Measurements from ENCODE around the gene CNTN5.

CNTN5 gene

GRCh38 chr11:99537681-99538080, 516.9 kb downstream of the CNTN5 start:
- TF ChIP-seq CSRNP3 (CRISPR knock-in tag; IDR thresholded peaks at IDR 0.05): no peak
- no peak for TF ChIP-seq BACH2 (CRISPR knock-in tag; IDR thresholded peaks at IDR 0.05; ENCODE audit: borderline replicate concordance)
- no peak for TF ChIP-seq ISL1 (CRISPR knock-in tag; IDR thresholded peaks at IDR 0.05)
- no peak for TF ChIP-seq SNAI2 (CRISPR knock-in tag; IDR thresholded peaks at IDR 0.05)
- TF ChIP-seq ESRRG (CRISPR knock-in tag; IDR thresholded peaks at IDR 0.05): no peak
- TF ChIP-seq TCF4 (CRISPR knock-in tag; IDR thresholded peaks at IDR 0.05; ENCODE audit: borderline replicate concordance): no peak
- no peak for TF ChIP-seq POU6F1 (CRISPR knock-in tag; IDR thresholded peaks at IDR 0.05; ENCODE audit: borderline replicate concordance, low read depth)
- ATAC-seq: no peak

GRCh38 chr11:99545616-99546015, 524.9 kb downstream of the CNTN5 start:
- ATAC-seq: no peak
- TF ChIP-seq TCF4 (CRISPR knock-in tag; IDR thresholded peaks at IDR 0.05; ENCODE audit: borderline replicate concordance) (no peak), PPARA (CRISPR knock-in tag; IDR thresholded peaks at IDR 0.05; ENCODE audit: borderline replicate concordance) (no peak), POU6F1 (CRISPR knock-in tag; IDR thresholded peaks at IDR 0.05; ENCODE audit: borderline replicate concordance, low read depth) (no peak), ISL1 (CRISPR knock-in tag; IDR thresholded peaks at IDR 0.05) (no peak), CREB5 (CRISPR knock-in tag; IDR thresholded peaks at IDR 0.05; ENCODE audit: low read depth) (no peak)

GRCh38 chr11:99548264-99548663, 527.5 kb downstream of the CNTN5 start:
- TF ChIP-seq CREB5 (CRISPR knock-in tag; IDR thresholded peaks at IDR 0.05; ENCODE audit: low read depth) (no peak), GLIS3 (CRISPR knock-in tag; IDR thresholded peaks at IDR 0.05) (no peak), ZNF70 (CRISPR knock-in tag; IDR thresholded peaks at IDR 0.05) (no peak), TSHZ2 (CRISPR knock-in tag; IDR thresholded peaks at IDR 0.05) (no peak), PATZ1 (CRISPR knock-in tag; IDR thresholded peaks at IDR 0.05; ENCODE audit: borderline replicate concordance) (no peak), OSR1 (CRISPR knock-in tag; IDR thresholded peaks at IDR 0.05) (no peak), CSRNP3 (CRISPR knock-in tag; IDR thresholded peaks at IDR 0.05) (no peak), CSDC2 (CRISPR knock-in tag; IDR thresholded peaks at IDR 0.05) (no peak), ZFP3 (CRISPR knock-in tag; IDR thresholded peaks at IDR 0.05) (no peak), ISL1 (CRISPR knock-in tag; IDR thresholded peaks at IDR 0.05) (no peak), ZNF565 (CRISPR knock-in tag; conservative IDR thresholded peaks at IDR 0.05; ENCODE audit: low read depth) (no peak), BACH2 (CRISPR knock-in tag; IDR thresholded peaks at IDR 0.05; ENCODE audit: borderline replicate concordance) (no peak), POU6F1 (CRISPR knock-in tag; IDR thresholded peaks at IDR 0.05; ENCODE audit: borderline replicate concordance, low read depth) (no peak), ARNTL (CRISPR knock-in tag; IDR thresholded peaks at IDR 0.05; ENCODE audit: borderline replicate concordance, low read depth) (no peak), PPARA (CRISPR knock-in tag; IDR thresholded peaks at IDR 0.05; ENCODE audit: borderline replicate concordance) (no peak), ESRRG (CRISPR knock-in tag; IDR thresholded peaks at IDR 0.05) (no peak)
- ATAC-seq: peak; percentile 88

All from SK-N-SH treated with all-trans-retinoic acid at 6 μM for 48 hours (cell line).